K562 (cell line): ENCODE results near the gene TTC24. TPM values are rescaled to one million over a fixed set of nuclear protein-coding genes. Genes with fewer than 3 reads are reported as not detected.

Experiments
- ATAC-seq: fragments of 200-7000 bp; cut with Tn5 transposase; 3 replicates; pipeline ENCODE4 v1.9.1; 2020; ENCODE audit warnings: moderate library complexity
- BruUV-seq: library from RNA; stranded (reverse); fragments of 400-500 nt; replicated peaks from 2 replicates; lab custom pipeline; 2021; lab: Mats Ljungman, UMichigan
- CTCF ChIA-PET: fragments of 300-600 bp; formaldehyde crosslinking; extraction: SDS; loops from one replicate; lab custom pipeline; 2021; ENCODE audit warnings: low intra/inter-chr PET ratio; lab: Yijun Ruan, JAX
- POLR2A ChIA-PET: fragments of 300-600, 350-650 bp; sonication (Branson Sonifier 250); formaldehyde crosslinking; extraction: SDS; loops from one replicate; lab custom pipeline; 2021; ENCODE audit warnings: antibody characterized with exemption, inconsistent platforms; lab: Yijun Ruan, JAX
- DNase-seq, 4 experiments: peaks; one replicate each; pipeline versions ENCODE4 v3.0.0 to v3.0.0-alpha.2; 2011 to 2018; ENCODE audit warnings: low spot score in 3 of 4, mixed read lengths in 3 of 4; ENCODE audit errors: extremely low read depth in 1 of 4
- FAIRE-seq: peaks from 2 replicates; lab custom pipeline; 2011; peaks lifted over from hg19 to GRCh38; lab: Jason Lieb, UNC
- H2AFZ ChIP-seq: 2 replicates; pipeline ENCODE4 v1.6.0; 2011; ENCODE audit warnings: low read depth, low read length, control low read depth, inconsistent platforms
- H3K27ac ChIP-seq: fragments of 200-600 bp; 3 replicates; pipeline ENCODE4 v1.8.0; 2011; ENCODE audit warnings: low read depth, mild to moderate bottlenecking, control low read depth, inconsistent platforms, low read length, moderate library complexity, mixed read lengths; ENCODE audit errors: extremely low read depth
- H3K27me3 ChIP-seq, 2 experiments: fragments of 300-600 bp in 1 of 2; 2 replicates in 1 of 2; 3 replicates in 1 of 2; pipeline versions ENCODE4 v1.6.0 to v1.8.0; 2011; ENCODE audit warnings: inconsistent platforms in 2 of 2, low read length in 2 of 2, mild to moderate bottlenecking in 1 of 2, mixed read lengths in 1 of 2, moderate library complexity in 1 of 2; ENCODE audit not compliant: control insufficient read depth in 2 of 2, insufficient read depth in 2 of 2
- H3K36me3 ChIP-seq: fragments of 300-600 bp; 3 replicates; pipeline ENCODE4 v1.8.0; 2011; ENCODE audit warnings: mild to moderate bottlenecking, low read length, inconsistent platforms; ENCODE audit not compliant: control insufficient read depth, insufficient read depth
- H3K4me1 ChIP-seq, 2 experiments: fragments of 200-600 bp in 1 of 2; replicated peaks in 1 of 2; 2 replicates in 1 of 2; 3 replicates in 1 of 2; pipeline versions ENCODE4 v1.5.1 to v1.8.0; 2011; ENCODE audit warnings: inconsistent platforms in 2 of 2, low read length in 2 of 2, mild to moderate bottlenecking in 1 of 2, mixed read lengths in 1 of 2, moderate library complexity in 1 of 2; ENCODE audit not compliant: control insufficient read depth in 2 of 2, insufficient read depth in 2 of 2
- H3K4me2 ChIP-seq: 2 replicates; pipeline ENCODE4 v1.6.1; 2011; ENCODE audit warnings: low read length, control low read depth, inconsistent platforms, mixed read lengths; ENCODE audit not compliant: insufficient read depth
- H3K4me3 ChIP-seq: fragments of 200-600 bp; sonication (generic), shearing (Covaris generic); 2 replicates; pipeline ENCODE4 v1.5.1; 2016; ENCODE audit warnings: control low read depth, inconsistent platforms
- H3K79me2 ChIP-seq: fragments of 200-600 bp; 3 replicates; pipeline ENCODE4 v1.8.0; 2011; ENCODE audit warnings: low read length, inconsistent platforms; ENCODE audit not compliant: control insufficient read depth, insufficient read depth
- H3K9ac ChIP-seq, 2 experiments: 2 replicates each; pipeline versions ENCODE4 v1.6.0 to v1.6.1; 2011; ENCODE audit warnings: low read depth in 2 of 2, low read length in 2 of 2, control low read depth in 1 of 2, inconsistent platforms in 1 of 2, mild to moderate bottlenecking in 1 of 2, mixed read lengths in 1 of 2; ENCODE audit not compliant: insufficient read depth in 1 of 2
- H3K9me1 ChIP-seq: one replicate; pipeline ENCODE4 v1.6.0; 2011; ENCODE audit warnings: inconsistent platforms, mild to moderate bottlenecking, low read length, moderate library complexity; ENCODE audit not compliant: control insufficient read depth, insufficient read depth
- H3K9me3 ChIP-seq: replicated peaks from 2 replicates; pipeline ENCODE4 v1.5.1; 2011; ENCODE audit warnings: low read depth, low read length, inconsistent platforms; ENCODE audit not compliant: control insufficient read depth, insufficient read depth
- H4K20me1 ChIP-seq: replicated peaks from 2 replicates; pipeline ENCODE4 v1.6.1; 2011; ENCODE audit warnings: low read length, inconsistent platforms, mixed read lengths; ENCODE audit not compliant: control insufficient read depth, insufficient read depth
- POLR2H ChIP-seq: IDR thresholded peaks from 2 replicates; pipeline ENCODE4 v1.6.1; 2016; ENCODE audit warnings: missing genetic modification characterization, low read depth, mild to moderate bottlenecking, control low read depth, missing compliant biosample characterization, moderate library complexity
- RB1 ChIP-seq: fragments of 450-650 bp; IDR thresholded peaks from 2 replicates; pipeline ENCODE4 v1.6.1; 2017; ENCODE audit warnings: low read depth, mild to moderate bottlenecking
- SAP30 ChIP-seq: fragments of 200-600 bp; sonication (generic); IDR thresholded peaks from 2 replicates; pipeline ENCODE4 v1.6.1; 2012; ENCODE audit warnings: borderline replicate concordance, low read depth, mild to moderate bottlenecking, moderate library complexity, low read length, control low read depth, inconsistent platforms; ENCODE audit not compliant: insufficient read depth, poor library complexity, severe bottlenecking
- WGBS: fragments of 100-300 bp; shearing (Covaris generic); methylation state at CpG from one replicate; pipeline ENCODE4 v1.1.6; 2016; ENCODE audit warnings: low coverage, mixed read lengths; ENCODE audit not compliant: insufficient coverage; ENCODE audit errors: missing lambda C conversion rate; 5-methylcytosine and 5-hydroxymethylcytosine counted together
- in situ Hi-C: fragments of 300-500 bp; cut with MboI; formaldehyde crosslinking; loops from 4 replicates; pipeline ENCODE4 v1.15.0; 2018; ENCODE audit warnings: inconsistent platforms, mixed read lengths
- intact Hi-C: fragments of 100-400 bp; cut with micrococcal nuclease; formaldehyde crosslinking; loops from 2 replicates; pipeline ENCODE4 v1.14.2; 2022
- polyA plus RNA-seq, 8 experiments: library from polyadenylated mRNA; depleted of rRNA in 4 of 8; stranded (reverse) in 5 of 8; unstranded in 3 of 8; fragments of >200 nt; fragmentation: Nextera tagmentation in 2 of 8; fragmentation: Illumina TruSeq in 1 of 8; extraction: Ambion mirVana in 2 of 8; extraction: Trizol in 1 of 8; gene quantifications; 2 replicates each; pipeline versions ENCODE4 v1.2.1 to v1.2.3, GENCODE V29; 2011 to 2014; ENCODE audit warnings: inconsistent platforms in 1 of 8, missing spikeins in 1 of 8
- total RNA-seq, 7 experiments: library from RNA; depleted of rRNA in 6 of 7; stranded (reverse); fragments of >200 nt in 6 of 7; fragmentation: Illumina TruSeq in 2 of 7; extraction: Trizol in 2 of 7; gene quantifications; 2 replicates each; pipeline versions ENCODE4 v1.2.1 to v1.2.3, GENCODE V29; 2011 to 2021; ENCODE audit warnings: low replicate concordance in 1 of 7
- TF ChIP-seq, protein P1 (sequence below), 2 experiments: IDR thresholded peaks; 2 replicates each; pipeline ENCODE4 v1.6.1; 2011; ENCODE audit warnings: borderline replicate concordance in 1 of 2, control low read depth in 1 of 2, low read depth in 1 of 2, low read length in 1 of 2, mild to moderate bottlenecking in 1 of 2, mixed read lengths in 1 of 2, moderate library complexity in 1 of 2; ENCODE audit not compliant: insufficient read depth in 1 of 2, insufficient read length in 1 of 2, poor library complexity in 1 of 2, severe bottlenecking in 1 of 2; ENCODE audit errors: extremely low read depth in 1 of 2
- TF ChIP-seq, protein P2 (sequence below), 2 experiments: fragments of 450-650 bp; IDR thresholded peaks; 2 replicates each; pipeline ENCODE4 v1.6.1; 2016

The TTC24 gene
- total and polyA plus RNA-seq, 9 of the 15 experiments (the other 6 are each of a cell fraction or from before 2014, with no cell fraction given) = not detected

DNA sequence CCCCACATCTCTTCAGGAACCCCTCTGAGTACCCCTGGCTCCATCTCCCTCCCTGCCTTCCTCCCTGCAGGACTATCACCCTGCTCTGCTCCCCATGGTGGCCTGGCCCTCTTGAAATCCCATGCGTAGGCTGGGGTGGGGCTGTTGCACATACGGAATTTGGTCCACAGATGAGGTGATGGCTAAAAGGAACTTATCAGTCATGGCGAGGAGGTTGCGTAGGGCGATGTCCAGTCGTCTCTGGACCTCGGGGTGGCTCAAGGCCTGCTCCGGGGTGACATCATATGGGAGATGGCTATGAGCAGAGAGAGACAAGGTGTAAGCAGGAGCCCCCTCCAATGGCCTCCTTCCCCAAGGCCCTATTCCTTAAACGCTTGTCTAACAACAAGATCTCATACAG, 42.5 kb upstream of the TTC24 start:
- ATAC-seq = no peak
- Histone ChIP-seq H4K20me1 (no peaks in the 10 kb centered on the region; the same call in 1 of the 2 replicates), H3K4me2 (no peak overlapping the region), H3K9me3 (no peaks in the 10 kb centered on the region; the same call in 1 of the 2 replicates), H3K9me1 (no peaks in the 10 kb centered on the region), H3K9ac (no peak overlapping the region), H3K27ac (no peak overlapping the region), H3K4me3 (no peak overlapping the region), H3K36me3 (peaks cover 69% of the 10 kb centered on the region)
- BruUV-seq = no TSS peak
- in situ Hi-C loops = no loop called here
- 79% methylated on average over 9 of the region's 9 CpGs for WGBS
- intact Hi-C loops = no loop called here
- FAIRE-seq = no peak
- TF ChIP-seq POLR2H (tag) (no peak), SAP30 (no peak), RB1 (no peak)
- TF ChIP-seq, protein P1, sequence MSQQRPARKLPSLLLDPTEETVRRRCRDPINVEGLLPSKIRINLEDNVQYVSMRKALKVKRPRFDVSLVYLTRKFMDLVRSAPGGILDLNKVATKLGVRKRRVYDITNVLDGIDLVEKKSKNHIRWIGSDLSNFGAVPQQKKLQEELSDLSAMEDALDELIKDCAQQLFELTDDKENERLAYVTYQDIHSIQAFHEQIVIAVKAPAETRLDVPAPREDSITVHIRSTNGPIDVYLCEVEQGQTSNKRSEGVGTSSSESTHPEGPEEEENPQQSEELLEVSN (IDR thresholded peaks at IDR 0.05; ENCODE audit: borderline replicate concordance in 1 of 2, extremely low read depth in 1 of 2, insufficient read depth in 1 of 2, insufficient read length in 1 of 2, low read depth in 1 of 2, low read length in 1 of 2, poor library complexity in 1 of 2, severe bottlenecking in 1 of 2) = no peak
- TF ChIP-seq, protein P2, sequence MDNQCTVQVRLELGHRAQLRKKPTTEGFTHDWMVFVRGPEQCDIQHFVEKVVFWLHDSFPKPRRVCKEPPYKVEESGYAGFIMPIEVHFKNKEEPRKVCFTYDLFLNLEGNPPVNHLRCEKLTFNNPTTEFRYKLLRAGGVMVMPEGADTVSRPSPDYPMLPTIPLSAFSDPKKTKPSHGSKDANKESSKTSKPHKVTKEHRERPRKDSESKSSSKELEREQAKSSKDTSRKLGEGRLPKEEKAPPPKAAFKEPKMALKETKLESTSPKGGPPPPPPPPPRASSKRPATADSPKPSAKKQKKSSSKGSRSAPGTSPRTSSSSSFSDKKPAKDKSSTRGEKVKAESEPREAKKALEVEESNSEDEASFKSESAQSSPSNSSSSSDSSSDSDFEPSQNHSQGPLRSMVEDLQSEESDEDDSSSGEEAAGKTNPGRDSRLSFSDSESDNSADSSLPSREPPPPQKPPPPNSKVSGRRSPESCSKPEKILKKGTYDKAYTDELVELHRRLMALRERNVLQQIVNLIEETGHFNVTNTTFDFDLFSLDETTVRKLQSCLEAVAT (IDR thresholded peaks at IDR 0.05) = no peak
- TF ChIP-seq, all 486 proteins: peak for 0
- CTCF ChIA-PET = no interaction called here
- Histone ChIP-seq H3K4me1 (0 out of 5 replicates have a peak, but pooled peaks cover 0 to 3% of the 10 kb centered on the region in 2 experiments), H3K79me2 (no peaks in the 10 kb centered on the region), H3K27me3 (no peaks in the 10 kb centered on the region), H2AFZ (no peak overlapping the region)
- POLR2A ChIA-PET = interaction anchor here (0.7 to 1.9 kb wide), 2 partner anchors 9 kb away, joined by 3 to 7 read pairs; no protein-coding TSS in a partner anchor
- DNase-seq = no peak
